Heart right ventricle (tissue), 16 donors: ENCODE data around the gene JMJD6. TPM values are rescaled to one million over a fixed set of nuclear protein-coding genes. Genes with fewer than 3 reads are reported as not detected.
A peak's percentile ranks its signal among the peaks of the same experiment; 100 is the strongest.

ENCODE experiments used
- ATAC-seq, 8 donors: fragments of 200-7000 bp; cut with Tn5 transposase; one replicate each; pipeline ENCODE4 v1.9.1; 2020; ENCODE audit warnings: mild to moderate bottlenecking in 8 of 8, moderate library complexity in 8 of 8, moderate number of reproducible peaks in 1 of 8
- DNase-seq, 2 donors: peaks; one replicate each; pipeline ENCODE4 v3.0.0-alpha.2; 2020
- H3K27ac ChIP-seq, 10 donors: fragments of 200-600 bp; sonication (generic) in 2 of 10; one replicate each; pipeline versions ENCODE4 v1.5.0 to v1.8.0; 2020 to 2022; ENCODE audit warnings: mild to moderate bottlenecking in 3 of 10
- H3K27me3 ChIP-seq, 7 donors: fragments of 200-600 bp; one replicate each; pipeline ENCODE4 v1.8.0; 2021 to 2022; ENCODE audit warnings: mild to moderate bottlenecking in 2 of 7
- H3K36me3 ChIP-seq, 9 donors: fragments of 200-600 bp; sonication (generic) in 1 of 9; one replicate each; pipeline versions ENCODE4 v1.5.0 to v1.8.0; 2020 to 2022; ENCODE audit warnings: mild to moderate bottlenecking in 2 of 9
- H3K4me1 ChIP-seq, 9 donors: fragments of 200-600 bp; sonication (generic) in 1 of 9; one replicate each; pipeline versions ENCODE4 v1.5.0 to v1.8.0; 2020 to 2022; ENCODE audit warnings: mild to moderate bottlenecking in 4 of 9
- H3K4me3 ChIP-seq, 10 donors: fragments of 200-600 bp; sonication (generic) in 2 of 10; one replicate each; pipeline versions ENCODE4 v1.5.0 to v1.8.0; 2020 to 2022; ENCODE audit warnings: mild to moderate bottlenecking in 7 of 10, moderate library complexity in 2 of 10
- H3K9me3 ChIP-seq, 11 donors: fragments of 200-600 bp in 10 of 11; sonication (generic) in 2 of 11; one replicate each; pipeline versions ENCODE4 v1.5.0 to v1.8.0; 2013 to 2022; ENCODE audit warnings: mild to moderate bottlenecking in 2 of 11, control low read depth in 1 of 11, moderate library complexity in 1 of 11
- CTCF ChIP-seq, 9 donors: fragments of 200-600 bp; sonication (generic) in 2 of 9; IDR thresholded peaks; one replicate each; pipeline versions ENCODE4 v1.5.0 to v1.8.0; 2021 to 2022; ENCODE audit warnings: antibody characterized with exemption in 9 of 9, mild to moderate bottlenecking in 5 of 9, moderate library complexity in 1 of 9
- WGBS, 2 donors: extraction: QIAGEN DNeasy Blood & Tissue Kit; methylation state at CpG; one replicate each; pipeline ENCODE4 v1.1.7; 2013; ENCODE audit warnings: inconsistent platforms in 1 of 2; 5-methylcytosine and 5-hydroxymethylcytosine counted together
- intact Hi-C, 10 donors: fragments of 100-400 bp; cut with DNase I; formaldehyde crosslinking; loops; one replicate each; pipeline versions ENCODE4 v1.11.1 to v1.14.2; 2022
- polyA plus RNA-seq, 2 donors: library from polyadenylated mRNA; stranded (reverse); fragments of 200-250 nt; gene quantifications; one replicate each; pipeline ENCODE4 v1.2.3, GENCODE V29; 2013
- total RNA-seq, 10 donors: library from RNA; stranded (reverse); fragmentation: NEBNext Ultra II Directional in 3 of 10; extraction: Animal tissue kit (Norgen Biotek cat#: 25700) in 3 of 10; gene quantifications; one replicate each; pipeline versions ENCODE4 v1.2.1 to v1.2.4, GENCODE V29; 2021 to 2023
- donor health status: Arrhythmogenic right ventricular cardiomyopathy.
- donor health status: ischemic (EF 13 %, LVEDD 7.1; RV severe dilation, severe dysfunction).
- donor health status: healthy with polysubstance abuse.
- donor health status: DM: no; HTN: yes; CAD: no.
- donor health status: DM: no; HTN: no; CAD: no.
- donor health status: ischemic (EF 25% LVEDD 6.9; RV normal size, moderate dysfunction).
- donor health status: ischemic (EF 25% LVEDD 5.7; RV mildly dilated, moderate dysfunction).
- donor health status: healthy.
- donor health status: DM: yes; HTN: yes; CAD: no.
- donor health status: Ischemic cardiomyopathy.
- donor health status: ischemic (EF 35%, LVEDD 5.7; RV mildly dilated, moderate dysfunction).
- donor health status: nonischemic (EF 11% LVEDD 7.7; RV severe dilation, severe dysfunction).
- donor health status: DM: yes; HTN: yes; CAD: no.
- donor health status: PGD.
- donor health status: ischemic (EF 29% LVEDD 5.4; RV normal size, mild dysfunction).
- donor health status: nonischemic (EF 23%, LVEDD 6.1; RV moderate dilation, normal function).

Gene JMJD6
- total and polyA plus RNA-seq, 12 donors: 34.6 to 79.3 (median 43.2) TPM

- H3K4me1 ChIP-seq: peaks cover 11 to 77% (median 64%) of the 10 kb centered on the region in 9 donors
- WGBS, 2 donors: 1% methylated on average over 20 of the region's 20 CpGs
- DNase-seq (no peak), ATAC-seq (no peak)
- intact Hi-C loops: no loop called here
- no peak for TF ChIP-seq CTCF (IDR thresholded peaks at IDR 0.05)
- H3K27ac ChIP-seq: peak overlapping the region; percentile 95 to 99 (median 99)
- peak overlapping the region; percentile 84 to 98 (median 94) for H3K4me3 ChIP-seq
- H3K36me3 ChIP-seq: peaks cover 0 to 59% (median 32%) of the 10 kb centered on the region in 9 donors
- no peaks in the 10 kb centered on the region for H3K27me3 ChIP-seq
- no peaks in the 10 kb centered on the region for H3K9me3 ChIP-seq
Measured at GRCh38 chr17:76735586-76736348, 9.4 kb upstream of the JMJD6 start.

DNA sequence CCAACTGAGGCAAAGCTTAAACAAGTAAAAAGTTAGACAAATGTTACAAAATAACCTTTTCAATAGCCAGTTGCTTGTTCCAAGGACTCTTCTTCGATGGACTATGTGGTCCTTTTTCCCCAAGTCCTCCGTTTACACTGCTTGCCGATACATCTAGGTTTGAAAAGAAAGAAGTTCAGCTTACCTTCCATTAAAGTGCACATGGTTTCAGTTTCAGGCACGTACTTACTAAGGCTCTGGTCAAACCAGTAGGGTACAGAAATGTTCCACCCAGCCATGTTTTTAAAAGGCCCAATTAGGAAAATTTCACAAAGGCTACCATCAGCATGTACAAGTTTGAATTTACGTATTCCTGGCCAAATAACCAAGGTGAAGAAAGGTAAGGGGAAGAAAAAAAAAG, 8.6 kb upstream of the JMJD6 start:
- peak in 1 of 9 donors; percentile 8 for TF ChIP-seq CTCF (IDR thresholded peaks at IDR 0.05)
- H3K9me3 ChIP-seq: no peaks in the 10 kb centered on the region
- 10 to 14% methylated on average over 5 of the region's 5 CpGs for WGBS, 2 donors
- DNase-seq (no peak), ATAC-seq (no peak)
- H3K36me3 ChIP-seq: peaks cover 0 to 65% (median 37%) of the 10 kb centered on the region in 9 donors
- intact Hi-C loops: no loop called here
- H3K4me3 ChIP-seq: peak overlapping the region in 9 of 10 donors; percentile 84 to 97 (median 93)
- peak overlapping the region in 8 of 10 donors; percentile 19 to 99 (median 99) for H3K27ac ChIP-seq
- H3K27me3 ChIP-seq: no peaks in the 10 kb centered on the region
- H3K4me1 ChIP-seq: peaks cover 11 to 75% (median 61%) of the 10 kb centered on the region in 9 donors

DNA sequence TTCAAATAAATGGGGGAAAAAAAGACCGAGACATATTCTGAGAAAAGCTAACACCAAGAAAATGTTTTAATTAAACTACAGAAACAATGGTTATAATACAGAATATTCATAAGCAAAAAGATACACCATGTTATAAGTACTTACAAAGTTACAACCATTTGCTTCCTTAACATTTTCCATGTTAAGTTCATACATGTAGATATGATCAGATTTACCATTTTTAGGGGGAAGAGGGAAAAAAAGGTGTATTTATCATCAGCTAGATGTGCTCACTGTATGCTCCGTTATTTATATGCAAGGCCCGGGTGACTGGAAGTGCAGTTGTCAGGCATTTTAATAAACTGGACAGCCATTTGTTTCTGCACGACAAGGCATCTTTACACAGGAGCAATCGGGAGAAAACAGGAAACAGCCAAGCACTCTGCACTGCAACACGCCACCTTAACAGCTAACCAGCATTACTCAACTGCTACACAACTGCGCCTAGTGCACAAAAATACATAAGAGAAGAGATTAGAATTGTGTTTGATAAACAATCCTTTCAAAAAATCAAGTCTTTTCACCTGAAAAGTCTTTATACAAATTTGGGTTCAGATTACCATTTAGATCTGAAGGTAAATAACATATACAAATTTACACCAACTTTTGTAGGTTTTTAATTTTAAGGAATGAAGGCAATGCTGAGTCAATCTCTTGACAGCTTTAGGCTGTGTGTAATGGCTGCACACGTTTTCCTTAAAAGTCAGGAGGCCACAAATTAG, 7.9 kb upstream of the JMJD6 start:
- Histone ChIP-seq H3K9me3 (no peaks in the 10 kb centered on the region), H3K27me3 (no peaks in the 10 kb centered on the region), H3K4me3 (peak overlapping the region in 8 of 10 donors; percentile 0 to 97 (median 92)), H3K4me1 (peaks cover 11 to 75% (median 62%) of the 10 kb centered on the region in 9 donors), H3K36me3 (peaks cover 0 to 67% (median 40%) of the 10 kb centered on the region in 9 donors), H3K27ac (peak overlapping the region in 7 of 10 donors; percentile 19 to 99 (median 99))
- 15 to 18% methylated on average over 8 of the region's 8 CpGs for WGBS, 2 donors
- TF ChIP-seq CTCF (IDR thresholded peaks at IDR 0.05): no peak
- no peak for DNase-seq
- intact Hi-C loops: no loop called here
- ATAC-seq: no peak

GRCh38 chr17:76733618-76733957, 7.2 kb upstream of the JMJD6 start:
- WGBS, 2 donors: 63 to 68% methylated on average over 1 of the region's 1 CpG
- peak overlapping the region in 3 of 10 donors; percentile 99 for H3K27ac ChIP-seq
- peak overlapping the region in 3 of 10 donors; percentile 17 to 93 (median 90) for H3K4me3 ChIP-seq
- intact Hi-C loops: no loop called here
- H3K27me3 ChIP-seq: no peaks in the 10 kb centered on the region
- ATAC-seq: no peak
- H3K9me3 ChIP-seq: no peaks in the 10 kb centered on the region
- DNase-seq: no peak
- H3K36me3 ChIP-seq: peaks cover 0 to 69% (median 40%) of the 10 kb centered on the region in 9 donors
- H3K4me1 ChIP-seq: peaks cover 11 to 75% (median 57%) of the 10 kb centered on the region in 9 donors
- no peak for TF ChIP-seq CTCF (IDR thresholded peaks at IDR 0.05)
